Keratinocyte (primary cell): ENCODE data around the gene NVL.

Experiments used
- CTCF ChIP-seq, 3 experiments: IDR thresholded peaks in 1 of 3; conservative IDR thresholded peaks in 1 of 3; optimal IDR thresholded peaks in 1 of 3; 2 replicates in 2 of 3; 3 replicates in 1 of 3; pipeline versions ENCODE3 to v1.5.1; 2011; ENCODE audit warnings: low read length in 3 of 3, mild to moderate bottlenecking in 3 of 3, moderate library complexity in 2 of 3, control low read depth in 1 of 3, inconsistent platforms in 1 of 3; ENCODE audit not compliant: insufficient read depth in 2 of 3; ENCODE audit errors: extremely low read depth in 1 of 3
- EZH2 ChIP-seq: IDR thresholded peaks from one replicate; pipeline ENCODE4 v1.6.1; 2012; ENCODE audit warnings: inconsistent platforms, mild to moderate bottlenecking, low read length, moderate library complexity

GRCh38 chr1:224226849-224227502 lies 103.0 kb downstream of the NVL start:
- TF ChIP-seq EZH2 (no peak), CTCF (optimal IDR thresholded peaks at IDR 0.05 in 1 of 3, IDR thresholded peaks at IDR 0.05 in 1 of 3, conservative IDR thresholded peaks at IDR 0.05 in 1 of 3; ENCODE audit: extremely low read depth in 1 of 3, insufficient read depth in 2 of 3, low read length in 3 of 3) (no peak)
